Stimulated activated effector memory CD8-positive, alpha-beta T cell treated with anti-CD3 and anti-CD28 coated beads, Interleukin-12 subunit alpha, Interleukin-12 subunit beta, amount 100 ng/mL, for 72 hours (primary cell): ENCODE results near the gene SPATA4.

Experiments used
- ATAC-seq: fragments of 150-1000 bp; cut with Tn5 transposase; 2 replicates; pipeline ENCODE4 v1.10.0; 2021
- DNase-seq, 2 donors: peaks; one replicate each; pipeline ENCODE4 v3.0.0; 2021 to 2022; ENCODE audit warnings: low spot score in 2 of 2
- H3K27ac Mint-ChIP-seq: one replicate; pipeline ENCODE4 v1.8.0; 2022; ENCODE audit warnings: mild to moderate bottlenecking, mixed read lengths
- H3K36me3 Mint-ChIP-seq: one replicate; pipeline ENCODE4 v1.8.0; 2022; ENCODE audit warnings: mild to moderate bottlenecking, mixed read lengths
- H3K4me1 Mint-ChIP-seq: one replicate; pipeline ENCODE4 v1.8.0; 2022; ENCODE audit warnings: mixed read lengths
- H3K4me3 Mint-ChIP-seq: one replicate; pipeline ENCODE4 v1.8.0; 2022; ENCODE audit warnings: mild to moderate bottlenecking, mixed read lengths
- H3K9me3 Mint-ChIP-seq: one replicate; pipeline ENCODE4 v1.8.0; 2022; ENCODE audit warnings: mixed read lengths

Gene SPATA4

GRCh38 chr4:176207839-176208238 lies 12.5 kb upstream of the SPATA4 start:
- H3K9me3 Mint-ChIP-seq, result no peaks in the 10 kb centered on the region
- no peak overlapping the region for H3K4me3 Mint-ChIP-seq
- no peak overlapping the region for H3K27ac Mint-ChIP-seq
- ATAC-seq (no peak), DNase-seq (no peak)
- no peaks in the 10 kb centered on the region for H3K4me1 Mint-ChIP-seq
- no peaks in the 10 kb centered on the region for H3K36me3 Mint-ChIP-seq

- Mint-ChIP-seq H3K9me3 (no peaks in the 10 kb centered on the region), H3K36me3 (no peaks in the 10 kb centered on the region), H3K4me1 (no peaks in the 10 kb centered on the region), H3K27ac (no peak overlapping the region), H3K4me3 (no peak overlapping the region)
- DNase-seq (no peak), ATAC-seq (no peak)
Measured at GRCh38 chr4:176205299-176205698, 9.9 kb upstream of the SPATA4 start.

GRCh38 chr4:176198316-176198903 lies 3.0 kb upstream of the SPATA4 start:
- peaks cover 18% of the 10 kb centered on the region for H3K4me1 Mint-ChIP-seq
- no peak overlapping the region for H3K27ac Mint-ChIP-seq
- peaks cover 13% of the 10 kb centered on the region for H3K36me3 Mint-ChIP-seq
- ATAC-seq (no peak), DNase-seq (no peak)
- H3K4me3 Mint-ChIP-seq, result no peak overlapping the region
- H3K9me3 Mint-ChIP-seq, result no peaks in the 10 kb centered on the region

- ATAC-seq (peak; percentile 88), DNase-seq (no peak)
- no peaks in the 10 kb centered on the region for H3K9me3 Mint-ChIP-seq
- peaks cover 18% of the 10 kb centered on the region for H3K4me1 Mint-ChIP-seq
- H3K27ac Mint-ChIP-seq, result no peak overlapping the region
- H3K36me3 Mint-ChIP-seq, result peaks cover 13% of the 10 kb centered on the region
- H3K4me3 Mint-ChIP-seq, result no peak overlapping the region
Measured at GRCh38 chr4:176193938-176194337, 1.4 kb downstream of the SPATA4 start.

GRCh38 chr4:176193126-176193525 lies 2.3 kb downstream of the SPATA4 start:
- Mint-ChIP-seq H3K4me1 (peaks cover 18% of the 10 kb centered on the region), H3K4me3 (no peak overlapping the region), H3K9me3 (no peaks in the 10 kb centered on the region), H3K27ac (no peak overlapping the region), H3K36me3 (peaks cover 13% of the 10 kb centered on the region)
- ATAC-seq (no peak), DNase-seq (no peak)

- ATAC-seq (no peak), DNase-seq (no peak)
- no peak overlapping the region for H3K4me3 Mint-ChIP-seq
- H3K9me3 Mint-ChIP-seq, result no peaks in the 10 kb centered on the region
- peaks cover 18% of the 10 kb centered on the region for H3K4me1 Mint-ChIP-seq
- H3K36me3 Mint-ChIP-seq, result peaks cover 13% of the 10 kb centered on the region
- H3K27ac Mint-ChIP-seq, result no peak overlapping the region
Measured at GRCh38 chr4:176191974-176192373, 3.4 kb downstream of the SPATA4 start.

GRCh38 chr4:176189891-176190795 lies 5.2 kb downstream of the SPATA4 start:
- Mint-ChIP-seq H3K36me3 (peaks cover 5% of the 10 kb centered on the region), H3K9me3 (no peaks in the 10 kb centered on the region), H3K4me3 (no peak overlapping the region), H3K4me1 (peaks cover 10% of the 10 kb centered on the region), H3K27ac (no peak overlapping the region)
- ATAC-seq, result no peak
- no peak for DNase-seq

- H3K4me1 Mint-ChIP-seq, result peaks cover under 1% of the 10 kb centered on the region
- no peak for ATAC-seq
Measured at GRCh38 chr4:176188654-176189053, 6.7 kb downstream of the SPATA4 start.

GRCh38 chr4:176187624-176188023 lies 7.8 kb downstream of the SPATA4 start:
- no peaks in the 10 kb centered on the region for H3K4me1 Mint-ChIP-seq
- H3K4me3 Mint-ChIP-seq, result no peak overlapping the region
- H3K27ac Mint-ChIP-seq, result no peak overlapping the region
- peak; percentile 96 for ATAC-seq
- no peak for DNase-seq
- no peaks in the 10 kb centered on the region for H3K9me3 Mint-ChIP-seq
- no peaks in the 10 kb centered on the region for H3K36me3 Mint-ChIP-seq

More at GRCh38 chr4:176188654-176189053, 6.7 kb downstream of the SPATA4 start:
- no peaks in the 10 kb centered on the region for H3K36me3 Mint-ChIP-seq
- H3K4me3 Mint-ChIP-seq, result no peak overlapping the region
- H3K9me3 Mint-ChIP-seq, result no peaks in the 10 kb centered on the region
- no peak overlapping the region for H3K27ac Mint-ChIP-seq
- no peak for DNase-seq

GRCh38 chr4:176186671-176187395 lies 8.6 kb downstream of the SPATA4 start:
- ATAC-seq (no peak), DNase-seq (no peak)
- Mint-ChIP-seq H3K9me3 (no peaks in the 10 kb centered on the region), H3K27ac (no peak overlapping the region), H3K36me3 (no peaks in the 10 kb centered on the region), H3K4me1 (no peaks in the 10 kb centered on the region), H3K4me3 (no peak overlapping the region)

- DNase-seq, result no peak
- no peaks in the 10 kb centered on the region for H3K4me1 Mint-ChIP-seq
- H3K36me3 Mint-ChIP-seq, result no peaks in the 10 kb centered on the region
- no peak overlapping the region for H3K27ac Mint-ChIP-seq
- no peak overlapping the region for H3K4me3 Mint-ChIP-seq
- no peak for ATAC-seq
- no peaks in the 10 kb centered on the region for H3K9me3 Mint-ChIP-seq
Measured at GRCh38 chr4:176186067-176186466, 9.3 kb downstream of the SPATA4 start.

GRCh38 chr4:176185051-176185450 lies 10.3 kb downstream of the SPATA4 start:
- H3K36me3 Mint-ChIP-seq, result no peaks in the 10 kb centered on the region
- H3K9me3 Mint-ChIP-seq, result no peaks in the 10 kb centered on the region
- H3K27ac Mint-ChIP-seq, result no peak overlapping the region
- DNase-seq, result no peak
- H3K4me1 Mint-ChIP-seq, result no peaks in the 10 kb centered on the region
- no peak overlapping the region for H3K4me3 Mint-ChIP-seq
- ATAC-seq, result no peak

GRCh38 chr4:176163041-176163440 lies 32.3 kb downstream of the SPATA4 start:
- ATAC-seq, result no peak
- Mint-ChIP-seq H3K27ac (no peak overlapping the region), H3K4me1 (no peaks in the 10 kb centered on the region), H3K9me3 (no peaks in the 10 kb centered on the region), H3K4me3 (no peak overlapping the region), H3K36me3 (no peaks in the 10 kb centered on the region)
- DNase-seq, result no peak

GRCh38 chr4:176156656-176157055 lies 38.7 kb downstream of the SPATA4 start:
- H3K4me3 Mint-ChIP-seq, result no peak overlapping the region
- ATAC-seq, result no peak
- H3K4me1 Mint-ChIP-seq, result no peaks in the 10 kb centered on the region
- DNase-seq, result no peak
- no peak overlapping the region for H3K27ac Mint-ChIP-seq
- no peaks in the 10 kb centered on the region for H3K36me3 Mint-ChIP-seq
- no peaks in the 10 kb centered on the region for H3K9me3 Mint-ChIP-seq

GRCh38 chr4:176153124-176153523 lies 42.3 kb downstream of the SPATA4 start:
- Mint-ChIP-seq H3K27ac (no peak overlapping the region), H3K4me3 (no peak overlapping the region), H3K9me3 (no peaks in the 10 kb centered on the region), H3K4me1 (no peaks in the 10 kb centered on the region), H3K36me3 (no peaks in the 10 kb centered on the region)
- ATAC-seq (no peak), DNase-seq (no peak)
